GM21717 (cell line): Measurements from ENCODE around the gene PIK3R2.
"Not testable (repeated sequence)": the region's sequence is repeated elsewhere in the genome, so short reads cannot be mapped to it uniquely, and the experiment has no call there.

Experiments
- ATAC-seq: cut with Tn5 transposase; IDR thresholded peaks from one replicate; pipeline ENCODE4 v1.9.1; 2021; ENCODE audit warnings: mild to moderate bottlenecking, moderate library complexity; ENCODE audit not compliant: unreplicated experiment

Gene PIK3R2

DNA sequence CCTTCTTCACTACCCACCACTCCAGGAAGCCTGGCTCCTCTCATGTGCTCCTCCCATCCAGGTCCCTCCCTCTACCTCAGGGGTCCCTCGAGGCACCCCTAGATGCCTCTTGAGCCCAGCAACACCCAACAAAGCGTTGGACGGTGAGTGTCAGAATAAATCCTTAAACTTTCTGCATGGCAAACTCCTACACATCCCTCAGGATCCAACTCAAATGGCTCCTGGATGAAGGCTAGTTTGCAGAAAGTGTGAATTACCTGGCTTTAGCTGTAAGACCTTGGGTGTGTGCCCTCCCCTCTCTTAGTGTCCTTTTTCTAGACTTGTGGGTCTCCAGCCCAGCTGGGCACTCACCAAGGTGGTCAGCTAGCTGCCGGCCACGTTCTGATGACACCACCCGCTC is 45.4 kb downstream of the PIK3R2 start:
- ATAC-seq = no peak

DNA sequence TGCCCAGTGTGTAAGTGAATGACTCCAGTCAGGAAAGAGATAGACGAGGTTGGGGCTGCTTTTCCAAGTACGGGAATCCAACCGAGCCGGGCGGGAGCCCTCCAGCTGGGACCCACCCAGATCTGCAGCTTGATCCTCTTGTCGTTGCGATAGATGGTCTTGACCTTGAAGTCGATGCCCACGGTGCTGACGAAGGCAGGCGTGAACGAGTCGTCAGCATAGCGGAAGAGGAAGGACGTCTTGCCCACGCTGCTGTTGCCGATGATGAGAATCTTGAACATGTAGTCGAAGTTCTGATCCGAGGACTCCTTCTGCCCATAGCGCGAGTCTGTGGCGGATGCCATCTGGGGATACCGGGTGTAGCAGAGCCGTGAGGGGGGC is 49.4 kb downstream of the PIK3R2 start:
- no peak for ATAC-seq

DNA sequence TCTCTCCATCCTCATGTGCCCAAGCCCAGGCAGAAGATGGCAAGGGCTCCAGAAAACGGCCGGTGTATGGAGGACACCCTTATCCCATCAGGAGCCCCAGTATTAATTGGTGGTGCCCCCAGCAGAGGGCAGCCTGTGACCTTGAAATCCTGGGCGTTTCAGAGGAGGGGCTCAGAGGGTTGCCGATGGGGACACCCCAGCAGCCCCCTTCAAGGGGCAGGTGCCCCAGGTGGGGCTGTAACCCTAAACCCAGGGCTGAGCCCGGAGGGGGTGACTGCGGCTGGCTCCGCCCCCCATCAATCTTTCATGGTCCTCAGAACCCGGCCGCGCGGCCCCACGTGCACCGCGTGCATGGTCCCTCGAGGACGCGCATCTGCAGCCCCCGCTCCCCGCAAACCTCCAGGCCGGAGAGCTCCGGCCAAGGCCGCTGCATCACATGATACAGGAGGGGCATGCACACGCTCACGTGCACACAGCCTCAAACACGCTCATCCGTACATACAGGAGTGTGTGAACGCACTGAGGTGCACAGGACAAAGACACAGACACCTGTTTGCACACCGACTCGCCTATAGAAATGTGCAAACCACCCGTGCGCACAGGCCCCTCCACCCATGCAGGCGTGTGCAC is 49.9 kb downstream of the PIK3R2 start:
- no peak for ATAC-seq

GRCh38 chr19:18203408-18203862 is 50.5 kb downstream of the PIK3R2 start:
- no peak for ATAC-seq

- ATAC-seq = peak; percentile 80
These were observed 51.0 kb downstream of the PIK3R2 start, which contains the start of gene RAB3A for GRCh38 chr19:18203863-18204393. Gene RAB3A, minus strand, starts transcription at chr19:18204042. Its CDS starts 1,302 bp downstream, at chr19:18202740.

GRCh38 chr19:18204394-18205199 is 51.6 kb downstream of the PIK3R2 start:
- peak; percentile 15 for ATAC-seq

DNA sequence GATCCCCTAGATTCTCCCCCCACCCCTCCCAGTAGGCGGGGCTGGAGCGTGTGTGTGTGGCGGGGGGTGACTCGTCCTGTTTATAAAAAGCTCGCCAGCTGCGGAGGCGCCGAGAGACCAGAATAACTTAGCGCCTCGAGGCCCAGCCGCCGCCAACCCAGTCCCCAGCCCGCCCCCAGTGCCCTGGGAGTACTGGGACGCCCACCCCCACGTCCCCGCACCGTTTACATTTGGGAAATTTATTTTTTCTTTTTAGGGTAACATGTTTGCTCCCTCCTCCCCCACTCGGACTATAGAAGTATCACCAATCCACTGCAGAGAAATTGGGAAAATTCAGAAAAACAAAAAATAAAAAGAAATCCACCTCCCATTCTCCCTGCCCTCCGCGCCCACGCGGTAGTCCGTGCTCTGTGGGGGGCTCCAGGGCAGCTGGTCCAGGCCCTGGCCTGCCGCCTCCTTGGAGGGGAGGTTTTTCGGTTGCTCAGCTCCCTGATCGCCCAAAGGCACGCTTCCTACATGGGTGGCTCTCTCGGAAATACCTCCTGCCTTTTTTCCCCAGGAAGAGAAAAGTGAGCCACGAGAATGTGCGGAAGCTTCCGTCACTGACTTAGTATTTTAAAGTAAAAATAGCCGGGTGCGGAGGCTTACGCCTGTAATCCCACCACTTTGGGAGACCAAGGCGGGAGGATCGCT is 52.4 kb downstream of the PIK3R2 start:
- ATAC-seq = no peak

DNA sequence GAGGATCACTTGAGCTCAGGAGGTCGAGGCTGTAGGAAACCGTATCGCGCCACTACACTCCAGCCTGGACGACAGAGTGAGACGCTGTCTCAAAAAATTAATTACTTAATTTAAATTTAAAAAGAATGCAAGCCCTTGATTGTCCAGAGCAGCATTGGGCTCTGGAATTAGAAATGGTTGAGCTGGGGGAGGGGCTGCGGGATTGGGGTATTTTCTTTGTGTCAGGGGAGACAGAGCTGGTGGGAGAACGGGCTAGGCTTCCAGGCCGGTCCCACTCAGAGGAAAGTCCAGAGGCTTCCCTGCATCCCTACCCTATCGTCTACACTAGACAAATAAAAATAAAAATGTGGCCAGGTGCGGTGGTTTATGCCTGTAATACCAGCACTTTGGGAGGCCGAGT is 53.1 kb downstream of the PIK3R2 start:
- ATAC-seq = no peak

GRCh38 chr19:18208098-18208951 is 55.4 kb downstream of the PIK3R2 start:
- no peak for ATAC-seq

DNA sequence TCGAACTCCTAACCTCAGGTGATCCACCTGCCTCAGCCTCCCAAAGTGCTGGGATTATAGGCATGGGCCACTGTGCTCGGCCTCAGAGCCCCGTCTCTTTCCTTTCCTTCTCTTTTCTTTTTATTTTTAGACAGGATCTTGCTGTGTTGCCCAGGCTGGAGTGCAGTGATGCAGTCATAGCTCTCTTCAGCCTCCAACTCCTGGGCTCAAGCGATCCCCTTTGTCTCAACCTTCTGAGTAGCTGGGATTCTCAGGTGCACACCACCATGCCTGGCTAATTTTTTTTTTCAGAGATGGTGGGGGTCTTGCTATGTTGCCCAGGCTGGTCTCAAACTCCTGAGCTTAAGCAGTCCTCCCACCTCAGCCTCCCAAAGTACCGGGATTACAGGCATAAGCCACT is 56.9 kb downstream of the PIK3R2 start:
- not testable (repeated sequence) for ATAC-seq

DNA sequence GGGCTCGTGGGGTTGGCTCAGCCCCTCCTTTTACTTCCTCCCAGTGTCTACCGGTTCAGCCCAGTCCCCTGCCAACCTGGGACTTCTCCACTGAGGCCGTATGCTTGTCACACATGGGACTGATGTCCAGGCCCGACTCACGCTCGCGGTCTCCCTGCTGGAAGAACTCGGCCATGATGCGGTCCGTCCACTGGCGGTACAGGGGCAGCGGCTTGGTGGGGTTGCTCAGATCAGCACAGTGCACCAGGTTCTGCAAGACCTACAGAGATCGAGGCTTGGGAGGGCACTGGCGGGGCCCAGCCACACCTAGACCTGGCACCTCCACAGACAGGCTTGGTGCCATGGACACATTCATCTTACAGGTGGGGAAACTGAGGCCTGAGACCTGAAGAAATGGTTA is 58.7 kb downstream of the PIK3R2 start:
- ATAC-seq = no peak

- ATAC-seq = no peak
These were observed 61.9 kb downstream of the PIK3R2 start for GRCh38 chr19:18214779-18215433.

- ATAC-seq = no peak
These were observed 63.8 kb downstream of the PIK3R2 start for GRCh38 chr19:18216789-18217188.

DNA sequence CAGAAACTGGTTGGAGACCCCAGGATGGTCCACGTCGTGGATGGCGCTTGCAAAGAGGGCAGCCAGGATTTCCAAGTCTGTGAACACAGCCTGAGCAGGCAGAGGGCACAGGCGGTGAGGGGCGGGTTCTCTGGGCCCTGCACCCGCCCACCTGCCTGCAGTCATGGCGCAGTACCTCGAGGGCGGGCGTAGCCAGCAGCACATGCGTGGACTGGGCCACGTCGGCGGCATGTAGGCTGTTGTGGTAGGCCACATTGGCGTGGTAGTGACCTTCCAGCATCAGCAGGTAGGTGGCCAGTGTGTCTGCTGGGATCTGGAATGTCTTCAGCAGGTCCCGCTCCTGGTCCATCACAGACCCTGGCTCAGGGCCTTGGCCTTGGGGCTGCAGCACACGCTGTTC is 65.2 kb downstream of the PIK3R2 start:
- ATAC-seq = no peak

DNA sequence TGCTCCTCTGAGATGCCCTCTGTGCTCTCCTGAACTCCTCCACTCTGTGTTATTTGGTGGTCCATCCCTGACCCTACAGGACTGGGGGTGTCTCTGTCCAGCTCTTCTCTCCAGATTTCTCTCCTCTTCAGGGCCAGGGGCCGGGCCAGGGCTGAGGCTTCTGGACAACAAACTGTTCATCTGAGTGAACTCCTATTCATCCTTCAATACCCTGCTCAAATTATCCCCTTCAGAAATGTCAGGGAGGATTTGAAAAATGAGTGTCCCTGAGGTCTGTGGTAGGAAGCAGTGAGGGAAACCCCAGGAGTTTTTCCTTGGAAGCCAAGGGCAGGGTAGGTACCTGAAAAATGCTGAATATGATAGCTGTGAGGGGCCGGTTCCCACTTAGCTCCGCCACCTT is 65.6 kb downstream of the PIK3R2 start:
- no peak for ATAC-seq
